Mesenchymal stem cell (in vitro differentiated cells and primary cell): ENCODE results near the gene ZDHHC13.

Experiments used
- DNase-seq: peaks from one replicate; pipeline ENCODE4 v3.0.0-alpha.2; 2013
- H2AFZ ChIP-seq: one replicate; pipeline ENCODE4 v1.6.1; 2013; ENCODE audit warnings: low read depth, mild to moderate bottlenecking, control low read depth, inconsistent platforms, low read length, moderate library complexity
- H2AK5ac ChIP-seq: 2 replicates; pipeline ENCODE4 v1.6.1; 2013; ENCODE audit warnings: low read length, moderate library complexity, mild to moderate bottlenecking, inconsistent platforms; ENCODE audit not compliant: severe bottlenecking
- H2BK120ac ChIP-seq: one replicate; pipeline ENCODE4 v1.6.1; 2013; ENCODE audit warnings: low read depth, mild to moderate bottlenecking, inconsistent platforms, low read length, moderate library complexity
- H2BK12ac ChIP-seq, 2 experiments: one replicate each; pipeline ENCODE4 v1.6.1; 2013; ENCODE audit warnings: inconsistent platforms in 2 of 2, low read length in 2 of 2, mild to moderate bottlenecking in 2 of 2, moderate library complexity in 2 of 2, control low read depth in 1 of 2
- H2BK15ac ChIP-seq: one replicate; pipeline ENCODE4 v1.6.1; 2013; ENCODE audit warnings: mild to moderate bottlenecking, low read depth, inconsistent platforms; ENCODE audit not compliant: poor library complexity, severe bottlenecking
- H2BK5ac ChIP-seq: 2 replicates; pipeline ENCODE4 v1.6.1; 2013; ENCODE audit warnings: low read depth, mild to moderate bottlenecking, low read length, control low read depth, inconsistent platforms; ENCODE audit not compliant: poor library complexity, severe bottlenecking
- H3K14ac ChIP-seq, 2 experiments: one replicate each; pipeline ENCODE4 v1.6.1; 2013; ENCODE audit warnings: inconsistent platforms in 2 of 2, low read length in 2 of 2, control low read depth in 1 of 2, mild to moderate bottlenecking in 1 of 2, moderate library complexity in 1 of 2
- H3K18ac ChIP-seq, 2 experiments: one replicate each; pipeline ENCODE4 v1.6.1; 2013; ENCODE audit warnings: inconsistent platforms in 2 of 2, low read length in 2 of 2, control low read depth in 1 of 2, low read depth in 1 of 2, mild to moderate bottlenecking in 1 of 2
- H3K23ac ChIP-seq, 2 experiments: one replicate each; pipeline ENCODE4 v1.6.1; 2013; ENCODE audit warnings: inconsistent platforms in 2 of 2, low read length in 2 of 2, mild to moderate bottlenecking in 2 of 2, moderate library complexity in 2 of 2, control low read depth in 1 of 2
- H3K27ac ChIP-seq: 2 replicates; pipeline ENCODE4 v1.5.1; 2013; ENCODE audit warnings: mild to moderate bottlenecking, moderate library complexity, low read length, control low read depth, inconsistent platforms; ENCODE audit not compliant: poor library complexity, severe bottlenecking
- H3K27me3 ChIP-seq, 2 experiments: 2 replicates each; pipeline versions ENCODE4 v1.6.1 to v1.7.0; 2013; ENCODE audit warnings: low read length in 2 of 2, mild to moderate bottlenecking in 2 of 2, moderate library complexity in 2 of 2, control low read depth in 1 of 2, inconsistent platforms in 1 of 2; ENCODE audit not compliant: control insufficient read depth in 1 of 2, insufficient read depth in 1 of 2
- H3K36me3 ChIP-seq, 2 experiments: 2 replicates each; pipeline versions ENCODE4 v1.6.1 to v1.7.0; 2013; ENCODE audit warnings: low read length in 2 of 2, control low read depth in 1 of 2, inconsistent platforms in 1 of 2, low read depth in 1 of 2, mild to moderate bottlenecking in 1 of 2; ENCODE audit not compliant: insufficient read depth in 2 of 2, control insufficient read depth in 1 of 2
- H3K4ac ChIP-seq, 2 experiments: one replicate each; pipeline ENCODE4 v1.6.1; 2013; ENCODE audit warnings: inconsistent platforms in 2 of 2, low read length in 2 of 2, mild to moderate bottlenecking in 2 of 2, moderate library complexity in 2 of 2, control low read depth in 1 of 2, low read depth in 1 of 2
- H3K4me1 ChIP-seq: 2 replicates; pipeline ENCODE4 v1.6.1; 2013; ENCODE audit warnings: low read depth, low read length, control low read depth; ENCODE audit not compliant: control insufficient read depth, insufficient read depth
- H3K4me2 ChIP-seq: 2 replicates; pipeline ENCODE4 v1.6.1; 2013; ENCODE audit warnings: low read length, mild to moderate bottlenecking, inconsistent platforms; ENCODE audit not compliant: poor library complexity, severe bottlenecking
- H3K4me3 ChIP-seq, 2 experiments: 2 replicates each; pipeline versions ENCODE4 v1.5.1 to v1.7.0; 2013; ENCODE audit warnings: low read length in 2 of 2, mild to moderate bottlenecking in 2 of 2, control low read depth in 1 of 2, low read depth in 1 of 2; ENCODE audit not compliant: insufficient read depth in 1 of 2
- H3K79me1 ChIP-seq: replicated peaks from 2 replicates; pipeline ENCODE4 v1.6.1; 2013; ENCODE audit warnings: mild to moderate bottlenecking, control low read depth, low read length, inconsistent platforms; ENCODE audit not compliant: poor library complexity, severe bottlenecking
- H3K9ac ChIP-seq: 2 replicates; pipeline ENCODE4 v1.7.0; 2013; ENCODE audit warnings: mild to moderate bottlenecking, low read length, moderate library complexity
- H3K9me3 ChIP-seq: 2 replicates; pipeline ENCODE4 v1.7.0; 2013; ENCODE audit warnings: mild to moderate bottlenecking, low read length; ENCODE audit not compliant: control insufficient read depth
- H4K8ac ChIP-seq: one replicate; pipeline ENCODE4 v1.6.1; 2013; ENCODE audit warnings: inconsistent platforms, mild to moderate bottlenecking, low read length, moderate library complexity
- H4K91ac ChIP-seq: one replicate; pipeline ENCODE4 v1.6.1; 2013; ENCODE audit warnings: mild to moderate bottlenecking, low read length, inconsistent platforms
- WGBS: methylation state at CpG from one replicate; pipeline ENCODE4 v1.1.7; 2013; ENCODE audit warnings: mixed read lengths; 5-methylcytosine and 5-hydroxymethylcytosine counted together

Gene ZDHHC13

GRCh38 chr11:19156892-19157291, 39.9 kb downstream of the ZDHHC13 start:
- Histone ChIP-seq H3K18ac (no peak overlapping the region), H3K27ac (no peak overlapping the region), H2BK15ac (no peak overlapping the region), H3K27me3 (no peaks in the 10 kb centered on the region), H3K4me3 (no peak overlapping the region), H4K8ac (no peak overlapping the region), H3K23ac (no peak overlapping the region), H3K9ac (no peak overlapping the region), H2BK5ac (no peak overlapping the region), H3K36me3 (peaks cover 0 to 22% of the 10 kb centered on the region in 2 experiments), H3K14ac (no peak overlapping the region), H3K4ac (no peak overlapping the region), H4K91ac (no peak overlapping the region), H3K9me3 (no peaks in the 10 kb centered on the region), H2AFZ (no peak overlapping the region), H3K4me2 (no peak overlapping the region), H3K4me1 (no peaks in the 10 kb centered on the region), H3K79me1 (no peaks in the 10 kb centered on the region), H2BK12ac (no peak overlapping the region), H2BK120ac (no peak overlapping the region), H2AK5ac (no peak overlapping the region)
- WGBS = 90% methylated on average over 2 of the region's 3 CpGs
- DNase-seq = no peak

- Histone ChIP-seq H3K9ac (no peak overlapping the region), H3K14ac (no peak overlapping the region), H2BK5ac (no peak overlapping the region), H3K79me1 (no peaks in the 10 kb centered on the region), H4K91ac (no peak overlapping the region), H3K27me3 (no peaks in the 10 kb centered on the region), H2BK12ac (no peak overlapping the region), H3K36me3 (peaks cover 0 to 47% of the 10 kb centered on the region in 2 experiments), H3K23ac (no peak overlapping the region), H3K9me3 (no peaks in the 10 kb centered on the region), H3K4me1 (no peaks in the 10 kb centered on the region), H3K4ac (no peak overlapping the region), H2BK15ac (no peak overlapping the region), H3K27ac (no peak overlapping the region), H3K18ac (no peak overlapping the region), H3K4me3 (no peak overlapping the region), H2AK5ac (no peak overlapping the region), H2BK120ac (no peak overlapping the region), H3K4me2 (no peak overlapping the region), H4K8ac (no peak overlapping the region), H2AFZ (no peak overlapping the region)
- 97% methylated on average over 6 of the region's 6 CpGs for WGBS
- no peak for DNase-seq
Measured at GRCh38 chr11:19160847-19161246, 43.9 kb downstream of the ZDHHC13 start.

GRCh38 chr11:19161651-19162050, 44.7 kb downstream of the ZDHHC13 start:
- Histone ChIP-seq H2AK5ac (no peak overlapping the region), H3K4me1 (no peaks in the 10 kb centered on the region), H3K79me1 (no peaks in the 10 kb centered on the region), H2BK15ac (no peak overlapping the region), H3K4me3 (no peak overlapping the region), H4K91ac (no peak overlapping the region), H3K4me2 (no peak overlapping the region), H2BK120ac (no peak overlapping the region), H2AFZ (no peak overlapping the region), H3K27ac (no peak overlapping the region), H3K36me3 (peaks cover 0 to 51% of the 10 kb centered on the region in 2 experiments), H2BK12ac (no peak overlapping the region), H3K23ac (no peak overlapping the region), H3K9ac (no peak overlapping the region), H3K14ac (no peak overlapping the region), H4K8ac (no peak overlapping the region), H3K4ac (no peak overlapping the region), H3K18ac (no peak overlapping the region), H3K27me3 (no peaks in the 10 kb centered on the region), H3K9me3 (no peaks in the 10 kb centered on the region), H2BK5ac (no peak overlapping the region)
- no peak for DNase-seq
- 100% methylated on average over 2 of the region's 2 CpGs for WGBS

GRCh38 chr11:19162951-19163505, 46.1 kb downstream of the ZDHHC13 start:
- Histone ChIP-seq H3K9me3 (no peaks in the 10 kb centered on the region), H2BK5ac (no peak overlapping the region)

More at GRCh38 chr11:19162951-19163505, 46.1 kb downstream of the ZDHHC13 start:
- no peak for DNase-seq
- Histone ChIP-seq H3K14ac (no peak overlapping the region), H2BK120ac (no peak overlapping the region), H2AFZ (no peak overlapping the region), H3K18ac (no peak overlapping the region), H3K27ac (no peak overlapping the region), H3K9ac (no peak overlapping the region), H3K4me2 (no peak overlapping the region), H4K91ac (no peak overlapping the region), H2AK5ac (no peak overlapping the region), H3K23ac (no peak overlapping the region), H3K27me3 (no peaks in the 10 kb centered on the region), H3K79me1 (no peaks in the 10 kb centered on the region), H2BK12ac (no peak overlapping the region), H3K4me3 (no peak overlapping the region), H3K4me1 (no peaks in the 10 kb centered on the region), H4K8ac (no peak overlapping the region), H2BK15ac (no peak overlapping the region), H3K36me3 (peaks cover 3 to 61% of the 10 kb centered on the region in 2 experiments), H3K4ac (no peak overlapping the region)
- 100% methylated on average over 1 of the region's 1 CpG for WGBS
